ENCODE results near the gene NLK.

The NLK gene

GRCh38 chr17:28170771-28171170 lies 128.3 kb downstream of the NLK start:
- ATAC-seq, result no peak
- TF ChIP-seq BACH2 (CRISPR knock-in tag; IDR thresholded peaks at IDR 0.05; ENCODE audit: borderline replicate concordance), result no peak
- no peak for TF ChIP-seq RARB (CRISPR knock-in tag; IDR thresholded peaks at IDR 0.05)

- TF ChIP-seq GLIS3 (CRISPR knock-in tag; IDR thresholded peaks at IDR 0.05), result no peak
- no peak for ATAC-seq
Observed at GRCh38 chr17:28173031-28173561, 130.6 kb downstream of the NLK start.

GRCh38 chr17:28173801-28174200 lies 131.3 kb downstream of the NLK start:
- TF ChIP-seq TOX (CRISPR knock-in tag; IDR thresholded peaks at IDR 0.05; ENCODE audit: borderline replicate concordance), result no peak
- TF ChIP-seq CSRNP3 (CRISPR knock-in tag; IDR thresholded peaks at IDR 0.05), result no peak
- TF ChIP-seq ZNF70 (CRISPR knock-in tag; IDR thresholded peaks at IDR 0.05), result no peak
- no peak for TF ChIP-seq ISL1 (CRISPR knock-in tag; IDR thresholded peaks at IDR 0.05)
- no peak for TF ChIP-seq ZFP30 (CRISPR knock-in tag; IDR thresholded peaks at IDR 0.05)
- no peak for TF ChIP-seq ZNF8 (CRISPR knock-in tag; IDR thresholded peaks at IDR 0.05)
- TF ChIP-seq ESRRG (CRISPR knock-in tag; IDR thresholded peaks at IDR 0.05), result no peak
- TF ChIP-seq POU6F1 (CRISPR knock-in tag; IDR thresholded peaks at IDR 0.05; ENCODE audit: borderline replicate concordance, low read depth), result no peak
- no peak for TF ChIP-seq TCF4 (CRISPR knock-in tag; IDR thresholded peaks at IDR 0.05; ENCODE audit: borderline replicate concordance)
- no peak for TF ChIP-seq SNAI2 (CRISPR knock-in tag; IDR thresholded peaks at IDR 0.05)
- TF ChIP-seq OSR1 (CRISPR knock-in tag; IDR thresholded peaks at IDR 0.05), result no peak
- no peak for TF ChIP-seq ZC3H10 (CRISPR knock-in tag; IDR thresholded peaks at IDR 0.05)
- ATAC-seq, result no peak

- ATAC-seq, result no peak
- TF ChIP-seq SNAI2 (CRISPR knock-in tag; IDR thresholded peaks at IDR 0.05) (no peak), GLIS3 (CRISPR knock-in tag; IDR thresholded peaks at IDR 0.05) (no peak), ZC3H10 (CRISPR knock-in tag; IDR thresholded peaks at IDR 0.05) (no peak), ISL1 (CRISPR knock-in tag; IDR thresholded peaks at IDR 0.05) (no peak), TOX (CRISPR knock-in tag; IDR thresholded peaks at IDR 0.05; ENCODE audit: borderline replicate concordance) (no peak), POU6F1 (CRISPR knock-in tag; IDR thresholded peaks at IDR 0.05; ENCODE audit: borderline replicate concordance, low read depth) (no peak), PATZ1 (CRISPR knock-in tag; IDR thresholded peaks at IDR 0.05; ENCODE audit: borderline replicate concordance) (no peak), OSR1 (CRISPR knock-in tag; IDR thresholded peaks at IDR 0.05) (no peak), ZNF8 (CRISPR knock-in tag; IDR thresholded peaks at IDR 0.05) (no peak), ZFP30 (CRISPR knock-in tag; IDR thresholded peaks at IDR 0.05) (no peak), TCF4 (CRISPR knock-in tag; IDR thresholded peaks at IDR 0.05; ENCODE audit: borderline replicate concordance) (no peak), ARNTL (CRISPR knock-in tag; IDR thresholded peaks at IDR 0.05; ENCODE audit: borderline replicate concordance, low read depth) (no peak), RARB (CRISPR knock-in tag; IDR thresholded peaks at IDR 0.05) (no peak), PPARA (CRISPR knock-in tag; IDR thresholded peaks at IDR 0.05; ENCODE audit: borderline replicate concordance) (no peak), CSRNP3 (CRISPR knock-in tag; IDR thresholded peaks at IDR 0.05) (no peak), BACH2 (CRISPR knock-in tag; IDR thresholded peaks at IDR 0.05; ENCODE audit: borderline replicate concordance) (no peak), CREB5 (CRISPR knock-in tag; IDR thresholded peaks at IDR 0.05; ENCODE audit: low read depth) (no peak)
- TF ChIP-seq, protein P1, sequence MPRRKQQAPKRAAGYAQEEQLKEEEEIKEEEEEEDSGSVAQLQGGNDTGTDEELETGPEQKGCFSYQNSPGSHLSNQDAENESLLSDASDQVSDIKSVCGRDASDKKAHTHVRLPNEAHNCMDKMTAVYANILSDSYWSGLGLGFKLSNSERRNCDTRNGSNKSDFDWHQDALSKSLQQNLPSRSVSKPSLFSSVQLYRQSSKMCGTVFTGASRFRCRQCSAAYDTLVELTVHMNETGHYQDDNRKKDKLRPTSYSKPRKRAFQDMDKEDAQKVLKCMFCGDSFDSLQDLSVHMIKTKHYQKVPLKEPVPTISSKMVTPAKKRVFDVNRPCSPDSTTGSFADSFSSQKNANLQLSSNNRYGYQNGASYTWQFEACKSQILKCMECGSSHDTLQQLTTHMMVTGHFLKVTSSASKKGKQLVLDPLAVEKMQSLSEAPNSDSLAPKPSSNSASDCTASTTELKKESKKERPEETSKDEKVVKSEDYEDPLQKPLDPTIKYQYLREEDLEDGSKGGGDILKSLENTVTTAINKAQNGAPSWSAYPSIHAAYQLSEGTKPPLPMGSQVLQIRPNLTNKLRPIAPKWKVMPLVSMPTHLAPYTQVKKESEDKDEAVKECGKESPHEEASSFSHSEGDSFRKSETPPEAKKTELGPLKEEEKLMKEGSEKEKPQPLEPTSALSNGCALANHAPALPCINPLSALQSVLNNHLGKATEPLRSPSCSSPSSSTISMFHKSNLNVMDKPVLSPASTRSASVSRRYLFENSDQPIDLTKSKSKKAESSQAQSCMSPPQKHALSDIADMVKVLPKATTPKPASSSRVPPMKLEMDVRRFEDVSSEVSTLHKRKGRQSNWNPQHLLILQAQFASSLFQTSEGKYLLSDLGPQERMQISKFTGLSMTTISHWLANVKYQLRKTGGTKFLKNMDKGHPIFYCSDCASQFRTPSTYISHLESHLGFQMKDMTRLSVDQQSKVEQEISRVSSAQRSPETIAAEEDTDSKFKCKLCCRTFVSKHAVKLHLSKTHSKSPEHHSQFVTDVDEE (CRISPR knock-in tag; IDR thresholded peaks at IDR 0.05), result no peak
Observed at GRCh38 chr17:28174352-28175046, 132.0 kb downstream of the NLK start.

Measured in SK-N-SH treated with all-trans-retinoic acid at 6 μM for 48 hours (cell line).